Upper lobe of left lung (tissue), 6 donors: ENCODE data around the gene RSRC1. TPM values are rescaled to one million over a fixed set of nuclear protein-coding genes. Genes with fewer than 3 reads are reported as not detected.

Source experiments
- ATAC-seq, 2 donors: fragments of 200-7000 bp; cut with Tn5 transposase; one replicate each; pipeline ENCODE4 v1.9.1; 2022; ENCODE audit warnings: mild to moderate bottlenecking in 2 of 2, moderate library complexity in 2 of 2; ENCODE audit not compliant: low FRiP score in 2 of 2
- DNase-seq, 2 donors: peaks; one replicate each; pipeline ENCODE4 v3.0.0-alpha.2; 2019 to 2020
- H3K27ac ChIP-seq, 4 donors: fragments of 200-600 bp; sonication (generic); one replicate each; pipeline ENCODE4 v1.5.1; 2016 to 2019
- H3K27me3 ChIP-seq, 4 donors: fragments of 200-600 bp; sonication (generic); one replicate each; pipeline ENCODE4 v1.5.1; 2017 to 2019
- H3K36me3 ChIP-seq, 4 donors: fragments of 200-600 bp; sonication (generic); one replicate each; pipeline ENCODE4 v1.5.1; 2016 to 2019
- H3K4me1 ChIP-seq, 4 donors: fragments of 200-600 bp; sonication (generic); one replicate each; pipeline ENCODE4 v1.5.1; 2018 to 2019
- H3K4me3 ChIP-seq, 4 donors: fragments of 200-600 bp; sonication (generic); one replicate each; pipeline ENCODE4 v1.5.1; 2017 to 2019; ENCODE audit warnings: mild to moderate bottlenecking in 2 of 4, moderate library complexity in 1 of 4
- H3K9me3 ChIP-seq, 4 donors: fragments of 200-600 bp; sonication (generic); one replicate each; pipeline ENCODE4 v1.5.1; 2018 to 2019
- EP300 ChIP-seq, 4 donors: sonication (generic); formaldehyde crosslinking; IDR thresholded peaks; one replicate each; pipeline ENCODE4 v1.5.1; 2017; ENCODE audit warnings: antibody characterized with exemption in 4 of 4, control low read depth in 2 of 4
- POLR2A ChIP-seq, 4 donors: fragments of 450-650 bp; IDR thresholded peaks; one replicate each; pipeline ENCODE4 v1.5.1; 2016 to 2017; ENCODE audit warnings: antibody characterized with exemption in 4 of 4, mild to moderate bottlenecking in 2 of 4
- POLR2AphosphoS5 ChIP-seq, 2 donors: sonication (generic); formaldehyde crosslinking; IDR thresholded peaks; one replicate each; pipeline ENCODE4 v1.5.1; 2017; ENCODE audit warnings: antibody characterized with exemption in 2 of 2
- WGBS, 2 donors: methylation state at CpG; one replicate each; pipeline ENCODE4 v1.1.5; 2017 to 2018; 5-methylcytosine and 5-hydroxymethylcytosine counted together
- total RNA-seq, 6 donors: library from RNA; depleted of rRNA in 4 of 6; stranded (reverse); fragments of >200 nt in 4 of 6; gene quantifications; one replicate each; pipeline versions ENCODE4 v1.1.0 to v1.2.1, GENCODE V29; 2016 to 2021
- TF ChIP-seq, protein P1 (sequence below), 6 experiments: fragments of 450-650 bp in 4 of 6; fragments of 200-600 bp in 2 of 6; sonication (generic) in 2 of 6; IDR thresholded peaks; one replicate each; pipeline ENCODE4 v1.5.1; 2016 to 2019; ENCODE audit warnings: antibody characterized with exemption in 6 of 6
- donor health status: DM: no; HTN: no; CAD: no; lungs with moderate emphysema.
- donor health status: DM: no; HTN: yes; CAD: no; lungs with severe emphysema.

The RSRC1 gene
- total RNA-seq, 6 donors from 2014 or later: 21.4 to 87.0 (median 24.5) TPM

DNA sequence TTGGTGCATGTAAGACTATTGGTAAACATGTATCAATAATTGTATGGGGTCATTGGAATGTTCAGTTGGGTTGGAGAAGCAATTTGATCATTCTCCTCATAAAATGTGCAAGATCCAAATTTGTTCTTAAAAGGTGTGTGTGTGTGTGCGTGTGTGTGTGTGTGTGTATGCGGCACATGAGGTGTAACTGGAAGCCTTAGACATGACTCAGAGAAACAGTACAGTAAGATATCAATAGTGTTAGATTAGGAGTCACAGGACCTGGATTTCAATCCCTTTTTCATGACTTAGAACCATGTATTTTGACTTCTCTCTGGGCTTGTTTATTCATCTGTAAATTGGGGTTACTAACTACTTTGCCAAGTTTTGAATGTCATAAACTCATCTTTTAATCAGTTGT, 38.3 kb downstream of the RSRC1 start:
- H3K4me3 ChIP-seq: no peak overlapping the region
- H3K27ac ChIP-seq: no peak overlapping the region
- no peaks in the 10 kb centered on the region for H3K9me3 ChIP-seq
- H3K36me3 ChIP-seq: no peaks in the 10 kb centered on the region
- TF ChIP-seq, protein P1, sequence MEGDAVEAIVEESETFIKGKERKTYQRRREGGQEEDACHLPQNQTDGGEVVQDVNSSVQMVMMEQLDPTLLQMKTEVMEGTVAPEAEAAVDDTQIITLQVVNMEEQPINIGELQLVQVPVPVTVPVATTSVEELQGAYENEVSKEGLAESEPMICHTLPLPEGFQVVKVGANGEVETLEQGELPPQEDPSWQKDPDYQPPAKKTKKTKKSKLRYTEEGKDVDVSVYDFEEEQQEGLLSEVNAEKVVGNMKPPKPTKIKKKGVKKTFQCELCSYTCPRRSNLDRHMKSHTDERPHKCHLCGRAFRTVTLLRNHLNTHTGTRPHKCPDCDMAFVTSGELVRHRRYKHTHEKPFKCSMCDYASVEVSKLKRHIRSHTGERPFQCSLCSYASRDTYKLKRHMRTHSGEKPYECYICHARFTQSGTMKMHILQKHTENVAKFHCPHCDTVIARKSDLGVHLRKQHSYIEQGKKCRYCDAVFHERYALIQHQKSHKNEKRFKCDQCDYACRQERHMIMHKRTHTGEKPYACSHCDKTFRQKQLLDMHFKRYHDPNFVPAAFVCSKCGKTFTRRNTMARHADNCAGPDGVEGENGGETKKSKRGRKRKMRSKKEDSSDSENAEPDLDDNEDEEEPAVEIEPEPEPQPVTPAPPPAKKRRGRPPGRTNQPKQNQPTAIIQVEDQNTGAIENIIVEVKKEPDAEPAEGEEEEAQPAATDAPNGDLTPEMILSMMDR (IDR thresholded peaks at IDR 0.05): no peak
- TF ChIP-seq EP300 (IDR thresholded peaks at IDR 0.05) (no peak), POLR2AphosphoS5 (IDR thresholded peaks at IDR 0.05) (no peak), POLR2A (IDR thresholded peaks at IDR 0.05) (no peak)
- no peaks in the 10 kb centered on the region for H3K4me1 ChIP-seq
- no peak for DNase-seq
- ATAC-seq: no peak
- H3K27me3 ChIP-seq: no peaks in the 10 kb centered on the region
- 56 to 69% methylated on average over 2 of the region's 2 CpGs for WGBS, 2 donors

DNA sequence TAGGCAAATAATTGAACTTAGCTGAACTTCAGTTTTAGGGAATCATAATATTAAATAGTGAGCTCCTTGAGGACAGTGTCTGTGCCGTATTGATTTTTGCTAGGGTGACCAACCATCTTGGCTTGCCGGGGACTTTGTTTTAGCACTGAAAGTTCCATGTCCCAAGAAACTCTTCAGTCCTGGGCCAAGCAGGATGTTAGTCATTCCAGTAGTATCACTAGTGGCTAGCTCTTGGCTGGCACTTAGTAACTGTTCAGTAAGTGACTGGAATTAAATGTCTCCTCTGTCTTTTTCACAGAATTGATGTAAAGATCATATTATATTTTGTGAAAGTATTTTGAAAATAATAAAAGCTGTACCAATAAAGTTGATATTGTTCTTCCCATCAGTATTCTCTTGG, 42.3 kb downstream of the RSRC1 start:
- H3K4me1 ChIP-seq: no peaks in the 10 kb centered on the region
- no peaks in the 10 kb centered on the region for H3K36me3 ChIP-seq
- 87 to 96% methylated on average over 2 of the region's 2 CpGs for WGBS, 2 donors
- no peaks in the 10 kb centered on the region for H3K9me3 ChIP-seq
- DNase-seq (no peak), ATAC-seq (no peak)
- no peak overlapping the region for H3K27ac ChIP-seq
- TF ChIP-seq, protein P1 (IDR thresholded peaks at IDR 0.05): no peak
- TF ChIP-seq POLR2AphosphoS5 (IDR thresholded peaks at IDR 0.05): no peak
- TF ChIP-seq EP300 (IDR thresholded peaks at IDR 0.05): no peak
- TF ChIP-seq POLR2A (IDR thresholded peaks at IDR 0.05): no peak
- no peaks in the 10 kb centered on the region for H3K27me3 ChIP-seq
- no peak overlapping the region for H3K4me3 ChIP-seq

DNA sequence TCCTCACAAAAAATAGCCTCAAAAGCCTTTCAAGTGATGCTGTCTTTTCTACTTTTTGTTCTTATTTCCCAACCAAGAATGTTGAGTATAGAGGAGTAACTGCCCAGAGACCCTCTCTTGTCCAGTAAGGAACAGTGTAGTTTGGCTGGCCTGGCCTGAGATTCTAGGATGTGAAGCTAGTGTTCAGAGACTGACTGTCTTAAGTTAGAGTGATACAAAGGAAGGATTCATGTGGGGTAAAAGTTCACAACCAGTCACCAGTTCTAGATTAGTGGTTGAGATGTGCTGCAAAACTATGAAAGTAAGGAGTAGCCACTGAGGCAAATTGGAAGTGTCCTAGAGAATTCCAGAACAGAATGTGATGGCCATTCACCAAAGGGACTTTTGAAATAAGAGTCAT, 49.1 kb downstream of the RSRC1 start:
- H3K36me3 ChIP-seq: no peaks in the 10 kb centered on the region
- H3K4me1 ChIP-seq: no peaks in the 10 kb centered on the region
- no peaks in the 10 kb centered on the region for H3K27me3 ChIP-seq
- TF ChIP-seq EP300 (IDR thresholded peaks at IDR 0.05): no peak
- TF ChIP-seq, protein P1 (IDR thresholded peaks at IDR 0.05): no peak
- TF ChIP-seq POLR2A (IDR thresholded peaks at IDR 0.05): no peak
- TF ChIP-seq POLR2AphosphoS5 (IDR thresholded peaks at IDR 0.05): no peak
- no peaks in the 10 kb centered on the region for H3K9me3 ChIP-seq
- DNase-seq (no peak), ATAC-seq (no peak)
- H3K27ac ChIP-seq: no peak overlapping the region
- no peak overlapping the region for H3K4me3 ChIP-seq

DNA sequence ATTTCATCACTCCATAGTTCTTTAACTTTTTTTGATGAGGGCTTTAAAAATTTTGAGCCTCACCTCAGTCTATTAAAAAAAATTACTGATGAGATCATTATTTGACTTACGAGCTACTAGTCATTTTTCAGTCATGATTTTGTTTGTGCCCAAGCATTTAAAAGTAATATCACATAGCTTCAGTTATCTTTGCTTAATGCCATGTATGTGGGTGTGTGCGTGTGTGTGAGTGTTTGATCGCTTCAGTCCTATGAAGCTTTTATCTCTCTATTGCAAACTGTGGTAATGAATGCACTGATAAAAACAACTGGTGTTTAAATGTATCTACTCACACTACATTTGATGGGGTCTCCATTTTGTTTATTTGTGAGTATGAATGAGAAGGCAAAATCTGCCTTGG, 49.8 kb downstream of the RSRC1 start:
- H3K4me3 ChIP-seq: no peak overlapping the region
- no peaks in the 10 kb centered on the region for H3K36me3 ChIP-seq
- ATAC-seq: no peak
- H3K27ac ChIP-seq: no peak overlapping the region
- H3K27me3 ChIP-seq: no peaks in the 10 kb centered on the region
- no peak for DNase-seq
- no peaks in the 10 kb centered on the region for H3K4me1 ChIP-seq
- 89 to 91% methylated on average over 3 of the region's 3 CpGs for WGBS, 2 donors
- H3K9me3 ChIP-seq: no peaks in the 10 kb centered on the region
- TF ChIP-seq POLR2AphosphoS5 (IDR thresholded peaks at IDR 0.05) (no peak), EP300 (IDR thresholded peaks at IDR 0.05) (no peak), POLR2A (IDR thresholded peaks at IDR 0.05) (no peak)
- TF ChIP-seq, protein P1 (IDR thresholded peaks at IDR 0.05): no peak

DNA sequence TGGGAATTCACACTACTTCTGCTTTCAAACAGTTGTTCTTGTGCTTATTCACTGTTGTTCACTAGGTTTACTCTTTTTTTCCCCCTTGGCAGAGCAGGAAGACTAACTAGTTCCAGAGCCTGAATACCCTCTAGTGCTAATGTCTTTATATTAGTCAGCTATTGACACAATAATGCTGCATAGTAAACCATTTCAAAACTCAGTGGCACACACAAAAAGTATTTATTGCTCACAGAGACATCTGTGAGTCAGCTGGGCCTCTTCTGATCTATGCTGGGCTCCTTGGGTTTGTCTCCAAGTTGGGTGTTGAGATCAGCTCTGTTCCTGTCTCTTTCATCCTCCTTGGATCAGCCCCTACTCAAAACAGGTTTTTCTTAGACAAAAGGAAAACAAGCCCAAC, 51.1 kb downstream of the RSRC1 start:
- no peaks in the 10 kb centered on the region for H3K27me3 ChIP-seq
- no peak for DNase-seq
- H3K4me3 ChIP-seq: no peak overlapping the region
- H3K4me1 ChIP-seq: no peaks in the 10 kb centered on the region
- no peak for TF ChIP-seq EP300 (IDR thresholded peaks at IDR 0.05)
- TF ChIP-seq, protein P1 (IDR thresholded peaks at IDR 0.05): no peak
- no peak for TF ChIP-seq POLR2A (IDR thresholded peaks at IDR 0.05)
- TF ChIP-seq POLR2AphosphoS5 (IDR thresholded peaks at IDR 0.05): no peak
- H3K27ac ChIP-seq: no peak overlapping the region
- no peaks in the 10 kb centered on the region for H3K36me3 ChIP-seq
- no peak for ATAC-seq
- H3K9me3 ChIP-seq: no peaks in the 10 kb centered on the region
